GM19351 (cell line): Measurements from ENCODE around the gene JMJD8.

Experiments used
- ATAC-seq: cut with Tn5 transposase; IDR thresholded peaks from one replicate; pipeline ENCODE4 v1.9.1; 2021; ENCODE audit warnings: mild to moderate bottlenecking, moderate library complexity; ENCODE audit not compliant: unreplicated experiment

JMJD8 gene

GRCh38 chr16:666572-666971, 17.6 kb downstream of the JMJD8 start:
- ATAC-seq, result no peak

- ATAC-seq, result no peak
Observed at GRCh38 chr16:662597-662996, 21.5 kb downstream of the JMJD8 start.

- no peak for ATAC-seq
Observed at GRCh38 chr16:662095-662494, 22.0 kb downstream of the JMJD8 start.

- no peak for ATAC-seq
Observed at GRCh38 chr16:661184-661821, 22.8 kb downstream of the JMJD8 start.

- peak; percentile 63 for ATAC-seq
Observed at GRCh38 chr16:660459-661183, 23.5 kb downstream of the JMJD8 start.

- no peak for ATAC-seq
Observed at GRCh38 chr16:660132-660458, 24.0 kb downstream of the JMJD8 start.

GRCh38 chr16:659618-660017, 24.5 kb downstream of the JMJD8 start:
- no peak for ATAC-seq

- ATAC-seq, result no peak
Observed at GRCh38 chr16:658679-659571, 25.2 kb downstream of the JMJD8 start.

GRCh38 chr16:657487-657886, 26.6 kb downstream of the JMJD8 start:
- no peak for ATAC-seq

GRCh38 chr16:654034-654433, 30.1 kb downstream of the JMJD8 start:
- ATAC-seq, result no peak

GRCh38 chr16:652454-653305, 31.5 kb downstream of the JMJD8 start:
- ATAC-seq, result no peak

GRCh38 chr16:651844-652243, 32.3 kb downstream of the JMJD8 start:
- ATAC-seq, result no peak

- peak; percentile 14 for ATAC-seq
Observed at GRCh38 chr16:649631-650030, 34.5 kb downstream of the JMJD8 start.

GRCh38 chr16:648781-649589, 35.1 kb downstream of the JMJD8 start, which contains the start of gene WDR90:
WDR90 (plus strand) TSS chr16:649365; CDS start chr16:649417, 52 bp downstream.
- peak; percentile 86 for ATAC-seq

- ATAC-seq, result peak; percentile 2
Observed at GRCh38 chr16:648071-648780, 35.9 kb downstream of the JMJD8 start.

- no peak for ATAC-seq
Observed at GRCh38 chr16:647173-647902, 36.8 kb downstream of the JMJD8 start.

GRCh38 chr16:646679-647172, 37.4 kb downstream of the JMJD8 start:
- no peak for ATAC-seq
